GM18907 (cell line): ENCODE data around the gene HARBI1.
A peak's percentile ranks its signal among the peaks of the same experiment; 100 is the strongest.

ENCODE experiments used
- ATAC-seq: cut with Tn5 transposase; IDR thresholded peaks from one replicate; pipeline ENCODE4 v1.9.1; 2021; ENCODE audit warnings: mild to moderate bottlenecking, moderate library complexity; ENCODE audit not compliant: unreplicated experiment

Gene HARBI1, protein sequence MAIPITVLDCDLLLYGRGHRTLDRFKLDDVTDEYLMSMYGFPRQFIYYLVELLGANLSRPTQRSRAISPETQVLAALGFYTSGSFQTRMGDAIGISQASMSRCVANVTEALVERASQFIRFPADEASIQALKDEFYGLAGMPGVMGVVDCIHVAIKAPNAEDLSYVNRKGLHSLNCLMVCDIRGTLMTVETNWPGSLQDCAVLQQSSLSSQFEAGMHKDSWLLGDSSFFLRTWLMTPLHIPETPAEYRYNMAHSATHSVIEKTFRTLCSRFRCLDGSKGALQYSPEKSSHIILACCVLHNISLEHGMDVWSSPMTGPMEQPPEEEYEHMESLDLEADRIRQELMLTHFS

DNA sequence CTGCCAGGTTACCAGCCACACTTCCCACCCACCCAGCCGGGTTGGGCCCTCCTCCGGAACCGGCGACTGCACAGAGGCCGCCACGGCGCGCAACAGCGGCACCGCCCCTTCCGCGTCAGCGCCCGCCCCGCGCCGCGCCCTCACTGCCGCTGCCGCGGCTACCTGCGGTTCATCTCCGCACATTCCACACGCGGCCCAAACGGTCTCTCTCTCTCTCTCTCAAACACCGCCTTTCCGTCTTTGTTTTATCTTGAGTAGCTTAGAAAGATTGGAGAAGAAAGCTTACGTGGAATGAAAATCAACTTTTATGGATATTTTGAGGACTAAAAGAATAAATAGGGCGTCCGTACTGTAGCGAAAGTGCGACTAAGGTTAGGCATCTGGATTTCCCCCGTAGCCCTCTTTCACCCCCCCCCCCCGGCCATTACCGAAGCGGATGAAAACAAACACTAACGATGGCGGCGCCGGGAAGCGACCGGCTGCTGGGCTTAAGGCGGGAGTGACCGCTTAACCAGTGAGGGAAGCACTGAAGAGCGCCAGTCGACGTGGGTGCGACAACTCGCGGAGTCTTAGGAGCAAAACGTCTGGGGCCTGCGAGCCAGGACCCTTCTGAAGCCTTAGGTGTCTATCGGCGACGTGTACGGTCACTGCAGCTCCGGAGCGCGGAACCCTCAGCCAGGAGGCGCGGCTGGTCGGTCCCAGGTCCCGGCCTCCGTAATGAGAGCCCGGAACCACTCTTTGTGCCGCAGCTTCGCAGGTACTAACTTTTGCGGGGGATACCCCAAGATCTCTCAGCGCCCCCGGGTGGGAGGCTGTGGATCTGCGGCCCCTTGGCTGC is at the start of gene HARBI1, which contains the start of gene ATG13:
HARBI1 (minus strand) TSS at position 94 of the 838 bp plus-strand sequence. CDS start 990 bp downstream, outside the sequence.
ATG13 (plus strand) TSS at position 420 of the 838 bp plus-strand sequence. CDS start 26,739 bp downstream, outside the sequence.
- ATAC-seq = peak; percentile 92

DNA sequence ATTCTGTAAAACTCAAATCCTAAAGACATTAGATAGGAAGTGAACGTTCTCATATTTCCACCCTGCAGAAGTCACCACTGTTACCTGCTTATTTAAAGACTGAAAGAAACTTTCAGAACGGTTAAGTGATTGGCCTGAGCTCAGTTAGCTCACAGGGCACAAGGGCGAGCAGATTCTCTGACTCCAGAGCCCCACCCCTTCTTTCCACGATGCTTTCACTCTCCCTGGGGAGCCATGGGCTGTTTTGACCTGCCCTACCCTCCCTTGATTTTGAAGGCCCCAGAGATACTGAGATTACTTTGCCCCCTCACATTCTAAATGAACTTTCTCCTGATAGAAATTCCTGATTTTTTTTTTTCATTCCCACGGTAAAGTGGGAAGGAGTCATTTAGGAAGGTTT is 49.5 kb upstream of the HARBI1 start:
- ATAC-seq = no peak

DNA sequence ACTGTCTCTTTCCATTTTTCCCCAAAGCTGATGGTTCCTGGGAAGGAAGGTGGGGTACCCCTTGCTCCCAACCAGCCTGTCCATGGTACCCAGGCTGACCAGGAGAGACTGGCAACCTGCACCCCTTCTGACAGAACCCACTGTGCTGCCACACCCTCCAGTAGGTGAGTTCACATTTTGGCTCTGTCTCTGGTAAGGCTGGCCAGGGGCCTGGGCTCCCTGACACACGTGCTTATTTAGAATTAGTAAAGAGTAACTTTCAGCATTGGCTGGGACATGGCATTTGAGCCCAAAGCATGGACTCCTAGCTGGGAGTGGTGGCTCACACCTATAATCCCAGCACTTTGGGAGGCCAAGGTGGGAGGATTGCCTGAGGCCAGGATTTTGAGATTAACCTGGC is 48.3 kb upstream of the HARBI1 start:
- no peak for ATAC-seq

DNA sequence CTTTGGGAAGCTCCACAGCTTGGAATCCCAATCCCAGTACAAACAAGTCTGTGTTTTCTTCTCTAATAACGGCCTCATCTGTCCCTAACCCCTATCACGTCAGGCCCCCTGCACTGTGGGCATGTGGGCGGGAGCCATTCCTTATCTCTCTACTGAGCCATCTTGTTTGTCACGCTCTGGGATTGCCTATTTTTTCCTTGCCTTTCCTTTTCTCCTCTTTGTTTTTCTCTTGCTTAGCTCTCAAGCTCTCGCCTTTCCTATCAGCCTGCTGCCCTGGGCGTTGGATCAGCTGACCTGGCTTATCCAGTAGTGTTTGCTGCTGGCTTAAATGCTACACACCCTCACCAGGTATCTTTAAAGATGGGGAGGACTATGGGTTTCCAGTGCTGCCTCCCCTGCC is 47.6 kb upstream of the HARBI1 start:
- ATAC-seq = no peak

DNA sequence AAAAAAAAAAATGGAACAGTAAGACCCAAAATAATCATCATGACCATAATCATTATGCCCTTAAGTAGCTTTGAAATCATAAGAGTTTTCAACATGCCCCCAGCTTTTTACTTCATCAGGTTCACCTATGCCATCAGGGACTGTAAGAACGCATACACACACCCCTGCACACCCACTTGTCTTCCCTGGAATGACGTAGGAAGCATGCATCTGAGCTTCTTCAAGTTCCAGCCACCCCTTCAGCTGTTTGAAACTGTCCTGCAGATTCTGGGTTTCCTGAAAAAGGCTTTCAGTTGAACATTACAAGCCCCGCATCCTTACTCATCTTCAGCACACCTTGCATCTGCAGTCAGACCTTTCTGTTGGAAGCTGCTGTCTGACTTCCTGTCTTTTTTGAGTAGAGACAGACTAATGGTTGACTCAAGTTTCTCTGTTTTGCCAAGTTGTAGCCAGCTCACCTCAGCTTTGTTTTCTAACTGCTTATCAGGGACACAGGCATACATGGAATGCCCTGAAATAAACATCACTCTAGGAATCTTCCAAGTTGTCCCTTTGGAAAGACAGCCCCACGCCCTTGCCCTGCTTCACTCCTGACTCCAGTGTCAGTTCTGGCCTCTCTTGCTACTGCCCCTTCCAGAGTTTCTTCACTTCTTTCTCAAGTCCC is 46.4 kb upstream of the HARBI1 start:
- ATAC-seq = no peak

DNA sequence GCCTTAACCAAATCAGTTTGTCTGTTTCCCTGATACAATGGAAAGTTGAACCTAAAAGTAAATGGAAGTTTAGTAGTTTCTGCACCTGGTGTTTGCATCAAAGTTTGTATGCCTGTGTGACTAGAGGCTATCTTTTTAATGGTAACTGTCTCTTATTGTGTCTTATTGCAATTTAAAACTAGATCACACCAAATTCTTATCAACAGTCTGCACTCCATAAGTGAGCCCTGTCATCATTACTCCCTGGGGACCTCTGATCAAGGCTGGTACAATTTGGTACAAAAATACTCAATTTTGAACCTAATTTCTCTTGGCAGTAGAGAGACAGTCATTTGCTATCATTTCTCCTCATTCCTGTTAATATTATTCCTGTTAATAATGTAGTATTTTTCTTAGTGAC is 45.3 kb upstream of the HARBI1 start:
- ATAC-seq = no peak

DNA sequence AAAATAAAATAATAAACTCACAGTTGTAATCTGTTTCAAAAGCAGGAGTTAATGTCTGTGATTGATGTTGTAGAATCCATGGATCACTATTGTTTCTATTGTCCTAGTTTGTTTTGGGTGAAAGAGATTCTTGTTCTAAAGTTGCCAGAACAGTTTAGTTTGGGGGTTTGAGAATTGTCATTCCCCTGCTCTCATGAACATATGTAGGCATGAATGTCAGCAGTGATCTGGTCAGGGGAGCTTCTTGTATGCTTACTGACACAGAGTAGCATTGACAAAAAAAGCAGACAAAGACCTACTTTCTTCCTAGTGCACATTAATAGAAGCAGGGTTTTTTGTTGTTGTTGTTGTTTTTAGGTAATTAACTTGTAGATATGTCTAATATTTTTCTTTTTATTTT is 44.8 kb upstream of the HARBI1 start:
- no peak for ATAC-seq

DNA sequence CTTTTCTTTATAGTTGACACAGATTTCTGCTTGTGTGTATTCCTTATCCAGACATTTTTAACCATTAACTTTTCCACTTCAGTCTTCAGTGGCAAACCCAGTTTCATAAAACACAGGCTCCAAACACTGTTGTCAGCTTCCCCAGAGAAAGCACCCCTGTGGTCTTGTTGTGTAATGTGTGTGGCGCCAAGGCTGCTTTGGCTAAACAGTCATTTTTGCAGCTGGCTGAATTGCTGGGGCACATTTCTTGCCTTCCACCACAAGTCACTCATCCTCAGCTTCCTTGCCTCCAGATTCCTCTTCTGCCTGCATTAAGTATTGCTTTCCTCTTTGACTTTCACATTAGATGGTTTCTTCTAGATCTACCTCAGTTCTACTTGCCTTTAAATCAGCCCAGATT is 42.9 kb upstream of the HARBI1 start:
- ATAC-seq = no peak

DNA sequence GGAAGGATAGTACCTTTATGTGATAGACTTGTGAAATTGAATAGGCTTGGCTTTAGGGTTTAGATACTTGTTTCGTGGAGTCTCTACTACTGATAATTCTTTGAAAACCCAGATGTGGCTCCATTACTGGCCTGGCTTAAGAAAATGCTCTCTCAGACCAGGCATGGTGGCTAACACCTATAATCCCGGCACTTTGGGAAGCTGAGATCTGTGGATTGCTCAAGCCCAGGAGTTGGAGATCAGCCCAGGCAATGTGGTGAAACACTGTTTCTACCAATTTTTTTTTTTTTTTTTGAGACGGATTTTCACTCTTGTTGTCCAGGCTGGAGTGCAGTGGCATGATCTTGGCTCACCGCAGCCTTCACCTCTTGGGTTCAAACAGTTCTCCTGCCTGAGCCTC is 41.2 kb upstream of the HARBI1 start:
- ATAC-seq = no peak

DNA sequence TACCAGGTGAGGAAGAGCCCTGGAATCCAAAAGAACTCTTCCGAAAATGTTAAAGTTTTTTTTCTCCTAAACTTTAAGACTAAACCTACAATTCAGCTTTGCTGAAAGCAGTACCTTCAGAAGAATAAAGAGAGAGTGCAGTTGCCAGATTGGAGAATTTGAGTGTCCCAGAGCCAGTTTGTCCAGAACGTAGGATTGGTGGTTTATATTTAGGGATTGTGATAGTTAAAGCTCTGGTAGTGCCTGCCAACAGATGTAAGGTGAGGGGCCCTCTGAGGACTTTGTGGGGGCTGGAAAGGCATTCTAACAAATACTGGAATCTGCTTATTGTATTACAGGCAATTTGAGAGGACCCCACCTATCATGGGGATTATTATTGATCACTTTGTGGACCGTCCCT is 40.2 kb upstream of the HARBI1 start:
- ATAC-seq = no peak

DNA sequence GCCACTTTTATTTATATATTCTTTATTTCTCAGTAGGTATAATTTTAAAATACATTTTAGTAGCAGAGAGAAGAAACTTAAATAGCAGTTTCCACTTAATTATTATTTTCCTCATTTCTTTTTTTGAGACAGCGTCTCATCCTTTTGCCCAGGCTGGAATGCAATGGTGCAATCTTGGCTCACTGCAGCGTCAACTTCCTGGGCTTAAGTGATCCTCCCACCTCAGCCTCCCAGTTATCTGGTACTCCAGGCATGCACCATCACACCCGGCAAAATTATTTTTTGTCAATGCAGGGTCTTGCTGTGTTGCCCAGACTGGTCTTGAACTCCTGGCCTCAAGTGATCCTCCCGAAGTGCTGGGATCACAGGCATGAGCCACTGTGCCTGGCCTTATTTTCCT is 38.6 kb upstream of the HARBI1 start:
- ATAC-seq = no peak

DNA sequence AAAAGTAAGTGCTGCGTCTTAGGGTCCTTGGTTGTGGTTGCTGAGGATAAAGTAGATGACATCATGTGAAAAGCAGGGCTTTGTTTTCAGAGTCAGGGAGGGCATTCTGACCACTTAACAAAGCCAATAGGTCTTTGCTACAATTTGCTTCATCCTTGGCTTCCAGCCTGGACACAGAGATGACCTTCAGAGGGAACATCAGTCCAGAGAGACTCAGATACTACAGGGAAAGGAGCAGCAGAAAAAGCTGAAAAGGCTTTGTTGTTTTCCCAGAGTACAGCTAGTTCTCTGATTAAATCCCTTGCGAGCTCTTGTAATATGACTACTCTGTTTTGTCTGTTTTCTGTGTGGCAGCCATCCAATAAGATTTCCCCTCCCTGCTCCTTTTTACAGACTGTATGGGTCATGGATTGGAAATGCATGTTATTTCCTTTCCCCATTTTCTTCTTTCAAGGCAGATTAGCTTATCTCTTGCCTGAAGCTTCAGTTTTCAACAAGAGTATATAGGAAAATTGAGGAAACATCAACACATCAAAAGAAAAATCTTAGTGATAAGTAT is 32.2 kb upstream of the HARBI1 start:
- ATAC-seq = no peak

DNA sequence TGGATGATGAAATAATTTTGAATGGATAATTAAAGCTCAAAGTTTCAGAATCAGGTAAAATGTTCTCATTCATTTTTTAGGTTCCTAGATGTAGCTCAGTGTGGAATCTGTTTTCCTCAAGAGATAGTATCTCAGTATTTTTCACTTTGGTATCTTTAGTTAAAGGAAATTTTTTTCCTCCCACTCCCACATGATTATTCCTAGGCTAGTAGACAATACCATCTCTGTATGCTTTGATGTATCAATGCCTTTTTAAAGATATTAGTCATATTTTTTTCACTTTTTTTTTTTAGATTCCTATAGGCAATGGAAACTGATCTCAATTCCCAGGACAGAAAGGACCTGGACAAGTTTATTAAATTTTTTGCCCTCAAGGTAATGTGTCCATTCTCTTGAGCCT is 27.0 kb upstream of the HARBI1 start:
- no peak for ATAC-seq

DNA sequence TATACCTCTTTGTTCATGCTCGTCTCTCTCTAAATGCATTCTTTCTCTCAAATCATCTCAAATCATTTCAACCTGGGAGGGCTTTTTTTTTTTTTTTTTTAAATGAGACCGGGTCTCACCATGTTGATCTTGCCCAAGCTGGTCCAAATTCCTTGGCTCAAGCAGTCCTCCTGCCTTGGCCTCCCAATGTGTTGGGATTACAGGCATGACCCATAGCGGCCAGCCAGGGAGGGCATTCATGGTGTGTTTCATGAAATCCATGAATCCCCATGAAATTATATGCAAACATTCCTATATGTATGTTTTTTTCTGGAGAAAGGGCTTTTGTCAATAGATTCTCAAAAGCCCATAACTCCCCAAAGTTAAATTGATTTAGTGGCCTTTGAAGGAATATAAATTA is 26.5 kb upstream of the HARBI1 start:
- no peak for ATAC-seq

DNA sequence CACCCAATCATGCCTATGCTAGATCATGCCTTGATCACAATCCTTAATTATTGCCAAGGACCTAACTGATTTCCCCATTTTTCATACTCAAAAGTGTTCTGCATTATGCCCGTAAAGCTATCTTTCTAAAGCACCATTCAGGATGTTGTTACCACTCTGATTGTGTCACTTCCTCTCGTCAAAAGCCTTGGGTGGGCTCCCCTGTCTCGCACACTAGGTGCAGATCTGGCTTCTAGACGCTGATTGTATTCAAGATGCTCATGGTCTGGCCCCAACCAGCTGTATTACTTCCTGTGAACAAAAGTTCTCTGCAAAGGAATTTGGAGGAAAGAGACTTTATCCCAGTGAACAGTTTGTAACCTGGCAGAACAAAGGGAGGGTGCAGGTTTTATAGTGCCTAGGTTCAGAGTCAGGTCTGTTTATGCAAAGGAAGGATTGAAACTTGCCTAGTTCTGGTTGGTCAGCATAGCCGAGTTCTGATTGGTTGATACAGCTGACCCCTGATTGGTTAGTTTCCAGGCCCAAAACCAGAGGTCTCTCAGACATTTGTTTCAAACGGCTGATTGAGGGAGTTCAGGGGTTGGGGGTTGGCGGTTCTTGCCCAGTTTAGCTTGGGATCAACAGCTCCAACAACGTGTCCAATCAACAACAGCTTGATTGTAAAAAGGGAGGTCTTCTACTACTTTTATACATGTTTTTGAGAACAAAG is 25.8 kb upstream of the HARBI1 start:
- no peak for ATAC-seq

DNA sequence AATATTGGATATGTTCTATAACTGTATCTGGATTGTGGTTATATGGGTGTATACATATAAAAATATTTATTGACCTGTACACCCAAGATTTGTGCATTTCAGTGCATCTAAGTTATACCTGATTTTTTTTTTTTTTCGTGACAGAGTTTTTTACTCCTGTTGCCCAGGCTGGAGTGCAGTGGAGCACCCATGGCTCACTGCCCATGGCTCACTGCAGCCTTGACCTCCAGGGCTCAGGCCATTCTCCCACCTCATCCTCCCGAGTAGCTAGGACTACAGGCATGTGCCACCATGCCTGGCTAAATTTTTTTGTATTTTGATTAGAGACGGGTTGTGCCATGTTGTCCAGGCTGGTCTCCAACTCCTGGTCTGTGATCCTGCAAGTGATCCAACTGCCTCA is 24.6 kb upstream of the HARBI1 start:
- ATAC-seq = no peak

DNA sequence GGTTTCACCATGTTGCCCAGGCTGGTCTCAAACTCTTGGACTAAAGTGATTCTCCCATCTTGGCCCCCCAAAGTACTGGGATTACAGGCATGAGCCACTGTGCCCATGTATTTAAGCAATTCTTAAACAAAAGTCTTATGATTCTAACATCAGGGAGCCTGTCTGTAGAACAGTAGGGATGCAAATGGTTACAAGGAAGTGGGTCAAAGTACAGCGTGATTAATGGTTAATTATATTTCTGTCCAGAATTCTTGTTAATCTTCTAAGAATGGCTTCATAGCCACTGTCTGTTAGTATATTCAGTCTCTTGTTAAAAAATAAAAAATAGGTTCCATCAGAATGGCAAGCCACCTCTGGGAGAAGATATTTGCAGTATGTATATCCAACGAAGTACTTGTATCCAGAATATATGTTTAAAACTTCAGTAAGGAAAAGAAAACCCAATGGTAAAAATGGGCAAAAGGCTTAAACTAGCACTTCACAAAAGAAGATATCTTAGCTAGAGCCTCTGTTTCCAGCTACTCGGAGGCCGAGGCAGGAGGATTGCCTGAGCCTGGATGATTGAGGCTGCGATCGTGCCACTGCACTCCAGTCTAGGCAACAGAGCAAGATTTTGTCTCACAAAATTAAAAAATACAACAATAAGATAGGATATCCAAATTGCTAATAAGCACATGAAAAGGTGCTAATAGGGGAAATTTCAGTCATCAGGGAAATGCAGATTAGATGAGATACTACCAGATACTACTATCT is 23.2 kb upstream of the HARBI1 start:
- no peak for ATAC-seq

DNA sequence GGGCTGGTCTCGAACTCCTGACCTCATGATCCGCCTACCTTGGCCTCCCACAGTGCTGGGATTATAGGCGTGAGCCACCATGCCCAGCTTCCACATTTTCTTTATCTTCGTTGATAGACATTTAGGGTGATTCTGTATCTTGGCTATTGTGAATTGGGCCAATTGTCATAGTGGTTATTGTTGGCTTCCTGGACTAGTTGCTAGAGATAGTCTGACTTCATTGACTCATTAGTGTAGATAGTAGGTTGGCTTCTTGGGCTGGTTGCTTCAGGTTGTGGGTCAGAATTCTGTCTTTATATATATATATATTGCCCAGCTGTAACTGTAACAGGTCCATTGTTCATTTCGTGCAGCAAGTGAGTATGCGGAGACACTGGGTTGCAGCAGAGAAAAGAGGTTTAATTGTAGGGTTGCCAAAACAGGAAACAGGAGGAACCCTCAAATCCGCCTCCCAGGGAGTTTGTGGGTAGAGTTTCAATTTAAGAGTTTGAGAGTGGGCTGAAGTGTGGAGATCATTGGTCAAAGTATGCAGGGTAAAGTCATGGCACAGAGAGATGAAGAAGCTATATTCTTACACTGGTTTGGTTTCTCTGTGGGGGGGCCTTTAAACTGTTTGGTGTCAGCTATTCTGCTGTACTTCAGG is 22.3 kb upstream of the HARBI1 start:
- no peak for ATAC-seq

DNA sequence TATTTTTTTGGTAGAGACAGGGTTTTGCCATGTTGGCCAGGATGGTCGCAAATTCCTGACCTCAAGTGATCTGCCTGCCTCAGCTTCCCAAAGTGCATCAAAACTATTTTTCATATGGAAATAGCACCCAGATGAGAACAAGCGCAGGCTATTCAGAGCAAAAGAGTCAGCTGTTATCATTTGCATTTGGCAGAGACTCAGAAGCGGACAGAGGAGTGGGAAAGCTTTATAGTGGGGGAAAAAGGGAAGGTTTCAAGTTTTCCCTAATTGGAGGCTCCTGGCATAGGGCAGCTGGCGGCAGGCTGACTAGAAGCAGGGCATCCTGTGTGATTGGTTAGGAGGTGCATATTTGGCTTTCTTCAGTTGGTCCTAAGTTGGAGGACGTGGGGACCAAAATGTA is 20.5 kb upstream of the HARBI1 start:
- no peak for ATAC-seq
